Neural cell (in vitro differentiated cells): ENCODE measurements around the gene DEUP1.
"Not testable (repeated sequence)": the region's sequence is repeated elsewhere in the genome, so short reads cannot be mapped to it uniquely, and the experiment has no call there.

Experiments used
- EZH2 ChIP-seq: fragments of 200-600, 300-800 bp; shearing (Covaris generic), sonication (generic); IDR thresholded peaks from 2 replicates; pipeline ENCODE4 v1.6.1; 2014; ENCODE audit warnings: antibody characterized with exemption, low read length, borderline replicate concordance, mild to moderate bottlenecking; ENCODE audit not compliant: insufficient read depth, poor library complexity, severe bottlenecking
- REST ChIP-seq: IDR thresholded peaks from 2 replicates; pipeline ENCODE4 v1.6.1; 2012; ENCODE audit warnings: borderline replicate concordance
- TF ChIP-seq, protein P1 (sequence below): fragments of 450-650 bp; IDR thresholded peaks from 2 replicates; pipeline ENCODE4 v1.5.1; 2014; ENCODE audit warnings: antibody characterized with exemption, mild to moderate bottlenecking, moderate library complexity; ENCODE audit not compliant: poor library complexity, severe bottlenecking

DNA sequence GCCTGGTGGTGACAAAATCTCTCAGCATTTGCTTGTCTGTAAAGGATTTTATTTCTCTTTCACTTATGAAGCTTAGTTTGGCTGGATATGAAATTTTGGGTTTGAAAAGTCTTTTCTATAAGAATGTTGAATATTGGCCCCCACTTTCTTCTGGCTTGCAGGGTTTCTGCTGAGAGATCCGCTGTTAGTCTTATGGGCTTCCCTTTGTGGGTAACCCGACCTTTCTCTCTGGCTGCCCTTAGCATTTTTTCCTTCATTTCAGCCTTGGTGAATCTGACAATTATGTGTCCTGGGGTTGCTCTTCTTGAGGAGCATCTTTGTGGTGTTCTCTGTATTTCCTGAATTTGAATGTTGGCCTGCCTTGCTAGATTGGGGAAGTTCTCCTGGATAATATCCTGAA is 112.7 kb downstream of the DEUP1 start:
- TF ChIP-seq, protein P1, sequence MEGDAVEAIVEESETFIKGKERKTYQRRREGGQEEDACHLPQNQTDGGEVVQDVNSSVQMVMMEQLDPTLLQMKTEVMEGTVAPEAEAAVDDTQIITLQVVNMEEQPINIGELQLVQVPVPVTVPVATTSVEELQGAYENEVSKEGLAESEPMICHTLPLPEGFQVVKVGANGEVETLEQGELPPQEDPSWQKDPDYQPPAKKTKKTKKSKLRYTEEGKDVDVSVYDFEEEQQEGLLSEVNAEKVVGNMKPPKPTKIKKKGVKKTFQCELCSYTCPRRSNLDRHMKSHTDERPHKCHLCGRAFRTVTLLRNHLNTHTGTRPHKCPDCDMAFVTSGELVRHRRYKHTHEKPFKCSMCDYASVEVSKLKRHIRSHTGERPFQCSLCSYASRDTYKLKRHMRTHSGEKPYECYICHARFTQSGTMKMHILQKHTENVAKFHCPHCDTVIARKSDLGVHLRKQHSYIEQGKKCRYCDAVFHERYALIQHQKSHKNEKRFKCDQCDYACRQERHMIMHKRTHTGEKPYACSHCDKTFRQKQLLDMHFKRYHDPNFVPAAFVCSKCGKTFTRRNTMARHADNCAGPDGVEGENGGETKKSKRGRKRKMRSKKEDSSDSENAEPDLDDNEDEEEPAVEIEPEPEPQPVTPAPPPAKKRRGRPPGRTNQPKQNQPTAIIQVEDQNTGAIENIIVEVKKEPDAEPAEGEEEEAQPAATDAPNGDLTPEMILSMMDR: not testable (repeated sequence)
- not testable (repeated sequence) for TF ChIP-seq REST, EZH2
